Subcutaneous adipose tissue (tissue), 4 donors: ENCODE measurements around the gene LCOR. TPM values are rescaled to one million over a fixed set of nuclear protein-coding genes. Genes with fewer than 3 reads are reported as not detected.

ENCODE experiments used
- CTCF ChIP-seq: fragments of 450-650 bp; IDR thresholded peaks from one replicate; pipeline ENCODE4 v1.5.1; 2016; ENCODE audit warnings: low read depth, mild to moderate bottlenecking, control low read depth, antibody characterized with exemption, moderate library complexity
- total RNA-seq, 4 donors: library from RNA; depleted of rRNA; stranded (reverse); fragments of >200 nt; gene quantifications; one replicate each; pipeline ENCODE4 v1.1.0, GENCODE V29; 2016

Gene LCOR
- total RNA-seq, 4 donors from 2014 or later, result 23.6 to 45.2 (median 32.9) TPM

DNA sequence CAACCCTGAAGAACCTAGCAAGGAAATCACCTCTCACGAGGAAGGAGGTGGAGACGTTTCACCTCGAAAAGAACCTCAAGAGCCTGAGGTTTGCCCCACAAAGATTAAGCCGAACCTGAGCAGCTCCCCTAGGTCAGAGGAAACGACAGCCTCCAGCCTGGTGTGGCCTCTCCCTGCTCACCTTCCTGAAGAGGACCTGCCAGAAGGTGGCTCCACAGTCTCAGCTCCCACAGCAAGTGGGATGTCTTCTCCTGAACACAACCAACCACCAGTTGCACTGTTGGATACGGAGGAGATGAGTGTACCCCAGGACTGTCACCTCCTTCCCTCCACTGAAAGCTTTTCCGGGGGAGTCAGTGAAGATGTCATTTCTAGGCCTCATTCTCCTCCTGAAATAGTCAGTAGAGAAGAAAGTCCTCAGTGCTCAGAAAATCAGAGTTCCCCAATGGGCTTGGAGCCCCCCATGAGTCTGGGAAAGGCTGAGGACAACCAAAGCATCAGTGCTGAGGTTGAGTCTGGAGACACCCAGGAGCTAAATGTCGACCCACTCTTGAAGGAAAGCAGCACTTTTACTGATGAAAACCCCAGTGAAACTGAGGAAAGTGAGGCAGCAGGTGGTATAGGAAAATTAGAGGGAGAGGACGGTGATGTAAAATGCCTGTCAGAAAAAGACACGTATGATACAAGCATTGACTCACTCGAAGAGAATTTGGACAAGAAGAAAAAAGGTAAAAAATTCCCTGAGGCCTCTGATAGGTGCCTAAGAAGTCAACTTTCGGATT is 150.2 kb downstream of the LCOR start:
- TF ChIP-seq CTCF, result no peak

- no peak for TF ChIP-seq CTCF
These were observed 152.5 kb downstream of the LCOR start for GRCh38 chr10:96984541-96985131.

DNA sequence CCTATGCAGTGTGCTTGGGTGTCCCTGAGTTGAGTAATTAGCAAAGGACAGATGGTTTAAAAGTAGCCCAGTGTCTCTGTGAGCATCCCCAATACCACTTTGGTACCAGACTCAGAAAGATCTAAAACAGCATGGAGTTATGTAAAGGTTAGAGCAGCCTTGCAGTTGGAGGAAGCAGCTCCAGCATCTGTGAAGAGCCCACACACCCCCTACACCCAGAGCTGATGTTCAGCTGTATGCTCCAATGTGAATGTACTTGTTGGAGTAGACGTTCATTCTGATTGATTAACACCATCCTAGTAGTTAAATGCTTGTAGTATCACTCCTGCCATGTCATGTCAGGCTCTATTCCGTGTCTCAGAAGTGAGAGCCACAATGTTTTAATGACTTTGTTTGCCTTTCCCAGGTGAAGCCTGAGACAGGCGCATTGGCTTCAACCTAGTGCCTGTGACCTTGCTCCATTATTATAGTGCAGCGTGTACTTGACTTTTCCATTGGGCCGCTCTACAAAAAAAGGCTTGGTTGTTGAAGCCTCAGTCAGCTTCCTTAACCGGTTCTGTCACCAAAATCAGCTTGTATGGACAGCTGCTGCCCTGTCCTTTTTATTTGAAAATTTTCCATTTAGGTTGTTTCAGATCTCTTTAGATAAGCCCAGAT is 154.2 kb downstream of the LCOR start:
- TF ChIP-seq CTCF, result no peak

DNA sequence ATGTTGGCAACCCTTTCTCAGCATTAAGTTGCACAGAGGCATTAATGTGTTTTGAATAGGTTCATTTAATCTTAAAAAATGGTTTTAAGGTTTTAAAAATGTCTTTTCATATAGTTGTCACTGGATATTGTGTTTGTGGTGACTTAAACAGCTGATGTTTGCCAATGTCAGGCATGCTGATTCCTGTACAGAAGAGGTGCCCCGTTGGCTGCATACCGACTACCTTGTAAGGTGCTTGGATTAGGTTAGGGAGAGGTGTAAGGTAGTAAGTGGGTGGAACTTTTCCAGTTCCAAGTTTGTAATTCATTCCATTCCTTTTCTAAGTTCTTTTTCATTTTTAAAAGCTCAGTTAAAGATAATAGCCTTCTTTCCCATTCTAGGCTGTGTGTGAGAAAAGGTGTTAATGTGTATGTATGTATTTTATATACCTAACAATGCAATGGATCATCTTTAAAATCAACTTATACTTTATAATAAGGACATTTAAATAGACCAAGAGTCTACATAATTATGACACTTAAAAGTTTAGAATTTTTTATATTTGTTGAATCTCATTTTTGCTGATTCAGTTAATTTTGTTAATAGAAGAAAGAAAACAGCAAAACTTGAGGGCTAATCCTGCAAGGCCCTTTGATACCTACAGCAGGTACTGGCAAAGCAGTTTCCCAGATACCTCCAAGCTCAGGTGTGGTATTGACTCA is 155.2 kb downstream of the LCOR start:
- TF ChIP-seq CTCF, result no peak

DNA sequence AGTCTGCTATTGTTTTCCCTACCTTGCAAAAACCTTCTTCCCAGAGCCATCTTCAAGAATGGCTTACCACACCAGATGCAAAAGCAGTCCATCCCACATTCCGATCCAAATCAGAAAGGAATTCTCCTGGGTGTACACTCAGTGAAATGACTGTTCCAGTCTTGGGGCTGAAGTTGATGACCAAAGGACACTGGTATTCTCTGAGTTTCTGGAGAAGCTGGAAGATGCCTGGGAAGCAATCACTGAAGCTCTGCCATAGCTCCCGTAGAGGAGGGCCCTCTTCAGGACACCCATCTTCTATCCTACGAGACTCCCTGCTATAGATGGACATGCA is 155.7 kb downstream of the LCOR start:
- TF ChIP-seq CTCF, result no peak

GRCh38 chr10:96988426-96988825 is 156.3 kb downstream of the LCOR start:
- no peak for TF ChIP-seq CTCF

GRCh38 chr10:96991313-96991841 is 159.3 kb downstream of the LCOR start:
- no peak for TF ChIP-seq CTCF
